Thyroid gland (tissue), 4 donors: ENCODE results near the gene NKX1-1. TPM values are rescaled to one million over a fixed set of nuclear protein-coding genes. Genes with fewer than 3 reads are reported as not detected.
A peak's percentile ranks its signal among the peaks of the same experiment; 100 is the strongest.

ENCODE experiments used
- DNase-seq, 2 donors: peaks; one replicate each; pipeline ENCODE4 v3.0.0-alpha.2; 2019
- H3K27ac ChIP-seq, 3 donors: fragments of 200-600 bp; sonication (generic); 1 replicate in 2 of 3; 2 replicates in 1 of 3; pipeline ENCODE4 v1.5.1; 2016 to 2019; ENCODE audit warnings: mild to moderate bottlenecking in 1 of 3, moderate library complexity in 1 of 3
- H3K27me3 ChIP-seq: fragments of 200-600 bp; sonication (generic); one replicate; pipeline ENCODE4 v1.5.1; 2019
- H3K36me3 ChIP-seq, 2 donors: fragments of 200-600 bp; sonication (generic); one replicate each; pipeline ENCODE4 v1.5.1; 2016 to 2019
- H3K4me1 ChIP-seq, 2 donors: fragments of 200-600 bp; sonication (generic); one replicate each; pipeline ENCODE4 v1.5.1; 2017 to 2019
- H3K4me3 ChIP-seq, 3 donors: fragments of 200-600 bp; sonication (generic); replicated peaks in 1 of 3; 1 replicate in 2 of 3; 2 replicates in 1 of 3; pipeline ENCODE4 v1.5.1; 2016; ENCODE audit warnings: mild to moderate bottlenecking in 1 of 3
- H3K9me3 ChIP-seq: fragments of 200-600 bp; sonication (generic); one replicate; pipeline ENCODE4 v1.5.1; 2017
- POLR2A ChIP-seq, 2 donors: fragments of 450-650 bp; IDR thresholded peaks; one replicate each; pipeline ENCODE4 v1.6.1; 2017; ENCODE audit warnings: antibody characterized with exemption in 2 of 2, mild to moderate bottlenecking in 2 of 2, moderate library complexity in 1 of 2
- WGBS, 2 donors: methylation state at CpG; one replicate each; pipeline ENCODE4 v1.1.5; 2017; 5-methylcytosine and 5-hydroxymethylcytosine counted together
- intact Hi-C: fragments of 100-400 bp; cut with DNase I; formaldehyde crosslinking; loops from one replicate; pipeline ENCODE4 v1.15.1; 2023
- total RNA-seq, 4 donors: library from RNA; depleted of rRNA; stranded (reverse); fragments of >200 nt; gene quantifications; one replicate each; pipeline ENCODE4 v1.2.3, GENCODE V29; 2016
- TF ChIP-seq, protein P1 (sequence below), 6 experiments: fragments of 200-600 bp in 3 of 6; fragments of 450-650 bp in 3 of 6; sonication (generic) in 3 of 6; IDR thresholded peaks; one replicate each; pipeline ENCODE4 v1.5.1; 2016 to 2019; ENCODE audit warnings: antibody characterized with exemption in 6 of 6, mild to moderate bottlenecking in 2 of 6, inconsistent platforms in 1 of 6, moderate library complexity in 1 of 6

NKX1-1 gene
- total RNA-seq, 4 donors from 2014 or later = not detected

DNA sequence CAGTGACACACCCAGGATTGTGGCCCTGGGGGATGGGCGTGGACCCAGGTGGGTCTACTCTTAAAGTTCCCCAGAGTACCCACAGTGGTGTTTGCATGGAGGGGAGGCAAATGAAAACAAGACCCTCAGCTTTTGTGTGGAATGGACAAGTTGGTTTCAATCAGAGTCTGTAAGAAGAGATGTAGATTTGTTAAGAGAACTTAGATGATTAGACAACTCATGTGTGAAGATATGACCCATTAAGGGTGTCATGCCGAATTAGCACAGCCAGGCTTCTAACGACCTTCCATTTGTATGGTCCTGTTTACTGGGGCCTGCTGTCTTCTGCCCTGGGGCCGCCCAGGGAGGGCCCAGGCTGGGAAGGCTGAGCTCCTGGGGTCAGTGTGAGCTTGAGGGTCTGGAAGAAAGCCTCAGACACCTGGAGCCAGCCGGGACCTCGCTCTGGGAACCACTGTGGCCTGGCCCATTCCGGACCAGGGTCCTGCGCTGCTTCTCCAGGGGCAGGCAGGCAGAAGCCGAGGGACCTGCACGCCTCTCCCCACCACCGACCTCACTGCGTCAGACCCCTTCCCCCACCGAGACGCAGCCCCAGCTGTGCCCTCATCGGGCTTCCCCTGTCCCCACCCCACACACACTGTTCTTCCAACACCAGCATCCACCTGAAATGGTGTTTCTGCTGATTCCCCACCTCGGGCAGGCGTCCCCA, 38.9 kb downstream of the NKX1-1 start:
- TF ChIP-seq, protein P1, sequence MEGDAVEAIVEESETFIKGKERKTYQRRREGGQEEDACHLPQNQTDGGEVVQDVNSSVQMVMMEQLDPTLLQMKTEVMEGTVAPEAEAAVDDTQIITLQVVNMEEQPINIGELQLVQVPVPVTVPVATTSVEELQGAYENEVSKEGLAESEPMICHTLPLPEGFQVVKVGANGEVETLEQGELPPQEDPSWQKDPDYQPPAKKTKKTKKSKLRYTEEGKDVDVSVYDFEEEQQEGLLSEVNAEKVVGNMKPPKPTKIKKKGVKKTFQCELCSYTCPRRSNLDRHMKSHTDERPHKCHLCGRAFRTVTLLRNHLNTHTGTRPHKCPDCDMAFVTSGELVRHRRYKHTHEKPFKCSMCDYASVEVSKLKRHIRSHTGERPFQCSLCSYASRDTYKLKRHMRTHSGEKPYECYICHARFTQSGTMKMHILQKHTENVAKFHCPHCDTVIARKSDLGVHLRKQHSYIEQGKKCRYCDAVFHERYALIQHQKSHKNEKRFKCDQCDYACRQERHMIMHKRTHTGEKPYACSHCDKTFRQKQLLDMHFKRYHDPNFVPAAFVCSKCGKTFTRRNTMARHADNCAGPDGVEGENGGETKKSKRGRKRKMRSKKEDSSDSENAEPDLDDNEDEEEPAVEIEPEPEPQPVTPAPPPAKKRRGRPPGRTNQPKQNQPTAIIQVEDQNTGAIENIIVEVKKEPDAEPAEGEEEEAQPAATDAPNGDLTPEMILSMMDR (IDR thresholded peaks at IDR 0.05) = no peak
- TF ChIP-seq POLR2A (IDR thresholded peaks at IDR 0.05) = no peak
- no peak overlapping the region for H3K27ac ChIP-seq
- peaks cover 0 to 8% of the 10 kb centered on the region in 2 donors for H3K4me1 ChIP-seq
- no peak overlapping the region for H3K4me3 ChIP-seq
- intact Hi-C loops = no loop called here
- no peak for DNase-seq
- WGBS, 2 donors = 93 to 95% methylated on average over 16 to 17 of the region's 17 CpGs
- no peaks in the 10 kb centered on the region for H3K27me3 ChIP-seq
- no peaks in the 10 kb centered on the region for H3K9me3 ChIP-seq
- H3K36me3 ChIP-seq = no peaks in the 10 kb centered on the region

DNA sequence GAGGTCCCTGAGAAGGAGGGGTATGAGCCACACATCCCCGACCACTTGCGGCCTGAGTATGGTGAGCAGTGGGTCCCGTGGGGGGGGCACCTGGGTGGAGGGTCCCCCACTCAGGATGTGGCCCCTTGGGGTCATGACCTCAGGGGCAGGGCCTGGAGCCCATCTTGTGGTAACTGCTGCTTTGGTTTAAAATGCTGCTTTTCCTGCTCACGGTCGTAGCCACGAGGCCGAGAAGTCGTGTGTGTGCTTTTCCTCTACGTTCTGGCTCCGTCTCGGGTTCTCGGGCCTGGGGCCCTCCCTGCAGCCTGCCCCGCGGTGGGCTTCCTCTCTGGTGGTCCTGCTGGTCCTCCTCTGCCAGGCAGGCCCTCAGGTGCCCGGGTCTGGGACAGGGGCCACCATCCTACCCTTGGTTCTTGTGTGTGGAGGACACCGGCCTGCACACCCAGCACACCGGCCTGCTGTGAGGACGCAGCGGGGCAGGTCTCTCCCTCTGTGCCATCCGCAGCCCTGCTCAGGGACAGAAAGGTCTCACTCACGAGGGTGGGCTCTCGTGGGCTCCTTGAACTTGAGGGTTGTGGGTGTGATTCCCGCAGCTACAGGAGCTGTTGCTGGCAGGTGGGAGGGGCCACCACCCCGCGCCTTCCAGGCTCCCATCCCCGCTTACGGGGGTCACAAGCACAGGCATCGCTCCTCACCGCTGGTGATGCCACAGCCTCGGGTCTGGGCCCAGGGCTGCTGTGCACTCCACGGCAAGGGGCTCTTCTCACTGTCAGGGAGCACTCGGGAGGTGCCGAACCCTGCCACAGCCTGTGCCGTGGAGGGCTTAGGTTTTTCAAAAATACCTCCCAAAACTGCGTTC, 39.6 kb downstream of the NKX1-1 start:
- Histone ChIP-seq H3K4me3 (no peak overlapping the region), H3K9me3 (no peaks in the 10 kb centered on the region), H3K36me3 (no peaks in the 10 kb centered on the region), H3K27me3 (no peaks in the 10 kb centered on the region), H3K27ac (no peak overlapping the region), H3K4me1 (peaks cover 0 to 8% of the 10 kb centered on the region in 2 donors)
- no peak for DNase-seq
- 92 to 95% methylated on average over 21 to 23 of the region's 35 CpGs for WGBS, 2 donors
- TF ChIP-seq POLR2A (IDR thresholded peaks at IDR 0.05) = no peak
- TF ChIP-seq, protein P1 (IDR thresholded peaks at IDR 0.05) = no peak
- intact Hi-C loops = no loop called here

DNA sequence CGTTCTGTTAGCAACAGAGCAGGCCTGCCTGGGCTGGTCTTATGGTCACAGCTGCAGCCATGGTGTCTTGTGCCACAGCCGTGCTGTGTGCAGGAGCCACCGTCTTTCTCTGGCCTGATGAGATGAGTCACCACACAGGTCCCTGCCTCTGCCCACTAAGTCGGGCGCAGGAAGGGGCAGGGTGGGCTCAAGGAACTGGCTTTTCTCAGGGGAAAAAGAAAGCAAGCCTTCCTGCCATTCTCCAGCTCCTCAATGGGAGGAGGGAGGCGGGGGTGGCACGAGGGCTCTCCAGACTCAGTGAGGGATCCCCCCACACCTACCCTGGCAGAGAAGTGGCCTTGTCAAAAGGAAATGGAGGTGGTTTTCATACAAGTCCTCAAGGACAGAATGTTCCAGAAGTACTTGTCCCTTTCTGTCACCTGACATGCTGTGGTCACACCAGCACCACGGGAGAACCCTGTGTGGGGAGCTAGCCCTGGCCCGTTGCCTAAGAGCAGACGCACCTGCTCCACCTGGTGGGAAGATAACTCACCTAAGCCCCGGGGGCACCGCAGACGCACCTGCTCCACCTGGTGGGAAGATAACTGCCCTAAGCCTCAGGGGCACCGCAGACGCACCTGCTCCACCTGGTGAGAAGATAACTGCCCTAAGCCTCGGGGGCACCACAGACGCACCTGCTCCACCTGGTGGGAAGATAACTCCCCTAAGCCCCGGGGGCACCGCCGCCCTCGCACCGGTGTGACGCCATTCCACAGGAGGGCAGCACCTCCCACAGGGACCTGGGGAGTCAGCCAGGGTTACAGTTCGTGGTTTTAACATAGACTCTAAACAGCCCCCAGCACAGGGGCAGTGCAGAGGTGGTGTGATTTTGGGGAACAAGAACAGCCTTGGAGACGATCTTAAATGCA, 40.7 kb downstream of the NKX1-1 start:
- Histone ChIP-seq H3K4me3 (no peak overlapping the region), H3K4me1 (peaks cover 0 to 8% of the 10 kb centered on the region in 2 donors), H3K27me3 (no peaks in the 10 kb centered on the region), H3K36me3 (no peaks in the 10 kb centered on the region), H3K9me3 (no peaks in the 10 kb centered on the region), H3K27ac (no peak overlapping the region)
- DNase-seq = peak; percentile 20 to 84
- 65 to 85% methylated on average over 18 of the region's 25 CpGs for WGBS, 2 donors
- TF ChIP-seq, protein P1 (IDR thresholded peaks at IDR 0.05) = no peak
- TF ChIP-seq POLR2A (IDR thresholded peaks at IDR 0.05) = no peak
- intact Hi-C loops = no loop called here

DNA sequence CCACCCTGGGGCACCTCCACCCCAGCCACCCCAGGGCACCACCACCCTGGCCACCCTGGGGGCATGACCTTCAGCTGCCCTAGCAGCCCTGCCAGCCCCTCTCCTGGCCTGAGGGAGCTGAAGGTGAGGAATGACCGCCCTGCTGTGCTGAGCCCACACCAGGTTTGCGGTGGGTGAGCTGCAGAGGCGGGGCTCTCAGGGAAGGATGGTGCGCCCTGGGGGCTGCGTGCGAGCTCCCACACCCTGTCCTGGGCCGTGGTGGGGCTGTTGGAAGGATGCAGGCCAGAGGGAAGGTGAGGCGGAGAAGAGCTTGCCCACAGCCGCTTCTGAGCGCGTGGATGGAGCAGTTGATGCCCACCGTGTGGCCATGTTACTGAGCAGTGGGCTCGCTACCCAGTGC, 41.5 kb downstream of the NKX1-1 start:
- H3K27me3 ChIP-seq = no peaks in the 10 kb centered on the region
- H3K4me3 ChIP-seq = no peak overlapping the region
- 91 to 95% methylated on average over 11 to 13 of the region's 13 CpGs for WGBS, 2 donors
- TF ChIP-seq POLR2A (IDR thresholded peaks at IDR 0.05) = no peak
- TF ChIP-seq, protein P1 (IDR thresholded peaks at IDR 0.05) = no peak
- no peak overlapping the region for H3K27ac ChIP-seq
- H3K36me3 ChIP-seq = no peaks in the 10 kb centered on the region
- peaks cover 0 to 3% of the 10 kb centered on the region in 2 donors for H3K4me1 ChIP-seq
- no peak for DNase-seq
- no peaks in the 10 kb centered on the region for H3K9me3 ChIP-seq
- intact Hi-C loops = no loop called here
